SU-DHL-6 (cell line): ENCODE measurements around the gene KCNIP4.
A peak's percentile ranks its signal among the peaks of the same experiment; 100 is the strongest.

Experiments
- H2AFZ ChIP-seq: fragments of 200-600 bp; sonication (generic); 2 replicates; pipeline ENCODE4 v1.6.1; 2014; ENCODE audit warnings: low read depth, mild to moderate bottlenecking, moderate library complexity, mixed read lengths, antibody characterized with exemption, low read length; ENCODE audit not compliant: severe bottlenecking
- H3F3A ChIP-seq: fragments of 200-600 bp; shearing (Covaris generic); 2 replicates; pipeline ENCODE4 v1.6.0; 2016; ENCODE audit warnings: antibody characterized with exemption, mild to moderate bottlenecking; ENCODE audit not compliant: insufficient read depth
- H3K27ac ChIP-seq: fragments of 200-600 bp; sonication (generic); 2 replicates; pipeline ENCODE4 v1.5.1; 2016; ENCODE audit warnings: low read depth, mild to moderate bottlenecking, low read length, moderate library complexity, mixed read lengths
- H3K27me3 ChIP-seq: fragments of 200-600 bp; sonication (generic), shearing (Covaris generic); 2 replicates; pipeline ENCODE4 v1.6.0; 2014; ENCODE audit warnings: mild to moderate bottlenecking, low read length
- H3K36me3 ChIP-seq: fragments of 200-600 bp; sonication (generic); 2 replicates; pipeline ENCODE4 v1.6.1; 2014; ENCODE audit warnings: mild to moderate bottlenecking, low read length, mixed read lengths
- H3K4me2 ChIP-seq: fragments of 300-600, 200-600 bp; shearing (Covaris generic), sonication (generic); 2 replicates; pipeline ENCODE4 v1.6.0; 2014; ENCODE audit warnings: low read length, low read depth, mild to moderate bottlenecking; ENCODE audit not compliant: poor library complexity, severe bottlenecking
- H3K4me3 ChIP-seq: fragments of 200-600 bp; sonication (generic); 2 replicates; pipeline ENCODE4 v1.5.1; 2014; ENCODE audit warnings: antibody characterized with exemption, low read length, mild to moderate bottlenecking, mixed read lengths; ENCODE audit not compliant: insufficient read depth, poor library complexity, severe bottlenecking
- H3K79me2 ChIP-seq: fragments of 200-600 bp; sonication (generic); 2 replicates; pipeline ENCODE4 v1.6.1; 2014; ENCODE audit warnings: mild to moderate bottlenecking, low read length, moderate library complexity; ENCODE audit not compliant: insufficient read depth
- H3K9ac ChIP-seq: fragments of 200-600 bp; sonication (generic); 2 replicates; pipeline ENCODE4 v1.7.0; 2014; ENCODE audit warnings: mild to moderate bottlenecking, low read length
- H3K9me2 ChIP-seq: fragments of 200-600 bp; sonication (generic); replicated peaks from 2 replicates; pipeline ENCODE4 v1.6.1; 2014; ENCODE audit warnings: low read length; ENCODE audit not compliant: insufficient read depth
- H3K9me3 ChIP-seq: fragments of 200-600 bp; sonication (generic); 2 replicates; pipeline ENCODE4 v1.6.1; 2014; ENCODE audit warnings: low read length, mixed read lengths; ENCODE audit not compliant: insufficient read depth
- H4K20me1 ChIP-seq: fragments of 200-600 bp; sonication (generic); 2 replicates; pipeline ENCODE4 v1.6.1; 2014; ENCODE audit warnings: low read depth, mild to moderate bottlenecking, antibody characterized with exemption, low read length, moderate library complexity, mixed read lengths
- EZH2phosphoT487 ChIP-seq: fragments of 200-600 bp; sonication (generic), shearing (Covaris generic); conservative IDR thresholded peaks from 2 replicates; pipeline ENCODE4 v1.6.1; 2018; ENCODE audit warnings: mild to moderate bottlenecking, antibody characterized with exemption, low read length, moderate library complexity, mixed read lengths
- TF ChIP-seq, protein P1 (sequence below): fragments of 200-600 bp; sonication (generic); IDR thresholded peaks from one replicate; pipeline ENCODE4 v1.5.1; 2017; ENCODE audit warnings: antibody characterized with exemption, mild to moderate bottlenecking, low read length, moderate library complexity; ENCODE audit not compliant: insufficient read depth, poor library complexity, severe bottlenecking

Gene KCNIP4

DNA sequence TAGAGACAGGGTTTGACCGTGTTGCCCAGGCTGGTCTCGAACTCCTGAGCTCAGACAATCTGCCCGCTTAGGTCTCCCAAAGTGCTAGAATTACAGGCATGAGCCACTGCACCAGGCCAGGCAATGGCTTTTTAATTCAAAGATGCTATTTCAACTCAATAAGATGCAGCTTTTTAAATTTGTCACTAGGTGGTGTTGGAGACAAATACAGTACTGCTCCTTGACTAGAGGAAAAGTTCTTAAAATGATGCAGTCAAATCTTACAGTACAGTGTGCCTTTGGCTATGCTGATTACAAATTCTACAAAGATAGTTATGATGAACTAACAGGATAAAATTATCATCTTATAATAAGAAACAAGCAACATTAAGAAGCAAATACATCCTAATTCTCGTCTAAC, 441.1 kb downstream of the KCNIP4 start:
- H3K4me2 ChIP-seq = no peak overlapping the region
- TF ChIP-seq, protein P1, sequence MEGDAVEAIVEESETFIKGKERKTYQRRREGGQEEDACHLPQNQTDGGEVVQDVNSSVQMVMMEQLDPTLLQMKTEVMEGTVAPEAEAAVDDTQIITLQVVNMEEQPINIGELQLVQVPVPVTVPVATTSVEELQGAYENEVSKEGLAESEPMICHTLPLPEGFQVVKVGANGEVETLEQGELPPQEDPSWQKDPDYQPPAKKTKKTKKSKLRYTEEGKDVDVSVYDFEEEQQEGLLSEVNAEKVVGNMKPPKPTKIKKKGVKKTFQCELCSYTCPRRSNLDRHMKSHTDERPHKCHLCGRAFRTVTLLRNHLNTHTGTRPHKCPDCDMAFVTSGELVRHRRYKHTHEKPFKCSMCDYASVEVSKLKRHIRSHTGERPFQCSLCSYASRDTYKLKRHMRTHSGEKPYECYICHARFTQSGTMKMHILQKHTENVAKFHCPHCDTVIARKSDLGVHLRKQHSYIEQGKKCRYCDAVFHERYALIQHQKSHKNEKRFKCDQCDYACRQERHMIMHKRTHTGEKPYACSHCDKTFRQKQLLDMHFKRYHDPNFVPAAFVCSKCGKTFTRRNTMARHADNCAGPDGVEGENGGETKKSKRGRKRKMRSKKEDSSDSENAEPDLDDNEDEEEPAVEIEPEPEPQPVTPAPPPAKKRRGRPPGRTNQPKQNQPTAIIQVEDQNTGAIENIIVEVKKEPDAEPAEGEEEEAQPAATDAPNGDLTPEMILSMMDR = peak; percentile 9
- no peak for TF ChIP-seq EZH2phosphoT487
- no peaks in the 10 kb centered on the region for H3K27me3 ChIP-seq
- H3K27ac ChIP-seq = no peak overlapping the region
- no peaks in the 10 kb centered on the region for H3K9me3 ChIP-seq
- no peaks in the 10 kb centered on the region for H3K36me3 ChIP-seq
- H3K9me2 ChIP-seq = no peaks in the 10 kb centered on the region
- no peaks in the 10 kb centered on the region for H3F3A ChIP-seq
- H4K20me1 ChIP-seq = no peaks in the 10 kb centered on the region
- no peak overlapping the region for H3K9ac ChIP-seq
- H3K79me2 ChIP-seq = no peaks in the 10 kb centered on the region
- no peak overlapping the region for H2AFZ ChIP-seq
- no peak overlapping the region for H3K4me3 ChIP-seq

DNA sequence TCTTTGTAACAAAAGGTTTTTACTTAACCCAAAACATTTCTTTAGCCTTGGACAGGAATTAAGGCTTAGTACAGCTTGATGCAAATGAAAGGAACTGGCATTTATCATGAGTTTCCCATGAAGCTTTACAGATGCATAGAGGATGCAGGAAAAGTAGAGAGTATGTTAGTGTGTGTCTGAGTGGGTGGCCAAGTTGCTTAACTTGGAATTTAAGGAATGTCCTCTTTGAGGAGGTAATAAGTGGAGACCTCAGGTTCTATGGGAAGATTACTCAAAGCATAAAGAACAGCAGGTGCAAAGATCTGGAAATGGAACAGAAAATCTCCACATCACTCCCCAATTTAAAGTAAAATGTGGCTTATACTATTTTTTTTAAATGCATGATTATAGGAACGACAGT, 457.9 kb downstream of the KCNIP4 start:
- TF ChIP-seq EZH2phosphoT487 = no peak
- TF ChIP-seq, protein P1 = no peak
- H2AFZ ChIP-seq = no peak overlapping the region
- H3K79me2 ChIP-seq = no peaks in the 10 kb centered on the region
- no peaks in the 10 kb centered on the region for H3K9me3 ChIP-seq
- H3K36me3 ChIP-seq = no peaks in the 10 kb centered on the region
- H3K4me3 ChIP-seq = no peak overlapping the region
- no peak overlapping the region for H3K4me2 ChIP-seq
- no peaks in the 10 kb centered on the region for H4K20me1 ChIP-seq
- H3K27me3 ChIP-seq = no peaks in the 10 kb centered on the region
- H3F3A ChIP-seq = no peaks in the 10 kb centered on the region
- no peak overlapping the region for H3K27ac ChIP-seq
- no peak overlapping the region for H3K9ac ChIP-seq
- no peaks in the 10 kb centered on the region for H3K9me2 ChIP-seq

DNA sequence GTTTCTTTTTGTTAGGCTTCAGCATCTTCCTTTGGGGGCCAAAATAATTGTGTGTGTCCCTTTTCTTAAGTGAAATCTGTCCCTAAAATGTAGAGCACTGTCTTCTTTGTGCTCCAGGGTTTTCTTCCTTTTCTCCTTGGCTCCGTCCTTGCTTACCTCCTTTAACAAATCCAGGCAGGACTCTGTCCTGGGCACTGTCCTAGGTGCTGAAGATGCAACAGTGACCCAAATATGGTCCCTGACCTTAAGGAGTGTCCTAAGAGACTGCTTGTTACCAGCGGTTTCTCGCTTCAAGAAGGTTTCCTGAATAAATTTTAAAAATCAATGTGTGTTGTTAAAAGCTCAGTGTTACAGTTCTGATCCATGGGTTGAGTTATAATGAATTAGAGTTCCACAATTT, 471.8 kb downstream of the KCNIP4 start:
- H3K9me2 ChIP-seq = no peaks in the 10 kb centered on the region
- H3K27ac ChIP-seq = no peak overlapping the region
- H4K20me1 ChIP-seq = no peaks in the 10 kb centered on the region
- H3K9ac ChIP-seq = no peak overlapping the region
- no peak overlapping the region for H3K4me2 ChIP-seq
- H3K4me3 ChIP-seq = no peak overlapping the region
- no peak overlapping the region for H2AFZ ChIP-seq
- no peaks in the 10 kb centered on the region for H3K36me3 ChIP-seq
- H3K79me2 ChIP-seq = no peaks in the 10 kb centered on the region
- TF ChIP-seq EZH2phosphoT487 = no peak
- TF ChIP-seq, protein P1 = no peak
- no peaks in the 10 kb centered on the region for H3K9me3 ChIP-seq
- no peaks in the 10 kb centered on the region for H3F3A ChIP-seq
- H3K27me3 ChIP-seq = no peaks in the 10 kb centered on the region
